ENCODE data around the gene PEX11B.

Gene PEX11B

DNA sequence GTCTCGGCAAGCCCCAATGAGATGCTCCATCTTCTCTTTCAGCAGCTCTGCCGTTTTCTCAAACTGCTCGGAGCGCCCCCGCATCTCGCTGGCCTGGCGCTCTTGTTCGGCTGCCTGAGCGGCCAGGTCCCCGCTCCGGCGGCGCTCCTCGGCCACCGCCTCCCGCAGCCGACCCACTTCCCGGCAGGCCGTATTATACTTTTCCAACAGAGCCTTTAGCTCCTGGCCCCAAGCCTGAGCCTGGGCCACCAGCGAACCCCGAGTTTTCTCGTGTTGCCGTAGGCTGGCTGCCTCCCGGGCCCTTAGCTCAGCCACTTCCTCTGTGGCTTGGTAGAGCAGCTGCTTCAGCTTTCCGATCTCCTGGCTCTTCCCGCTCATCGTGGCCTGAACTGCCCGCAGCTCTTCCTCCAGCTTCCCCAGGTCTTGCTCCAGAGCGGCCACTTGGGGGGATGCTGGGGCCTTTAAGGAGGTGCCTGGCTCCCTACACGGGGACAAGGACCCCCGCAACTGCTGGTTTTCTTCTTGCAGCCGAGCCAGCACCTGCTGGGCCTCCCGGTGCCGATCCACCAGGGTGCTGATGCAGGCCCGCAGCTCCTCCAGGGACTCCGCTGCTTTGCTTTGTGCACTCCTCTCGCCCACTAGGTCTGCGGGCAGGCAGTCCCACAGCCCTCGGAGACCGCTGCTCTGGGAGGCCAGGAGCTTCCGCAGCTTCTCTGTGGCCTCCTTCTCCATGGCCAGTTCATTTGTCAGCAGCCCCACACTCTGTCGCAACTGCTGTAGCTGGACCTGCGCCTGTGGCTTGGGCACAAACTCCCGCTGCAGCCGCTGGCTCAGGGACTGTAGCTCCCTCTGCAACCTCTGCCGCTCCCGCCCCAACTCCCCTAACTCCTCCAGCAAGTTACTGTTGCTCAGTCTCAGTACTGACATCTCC lies 46.3 kb downstream of the PEX11B start:
- DNase-seq (ENCODE audit: low spot score), result peak; percentile 57

DNA sequence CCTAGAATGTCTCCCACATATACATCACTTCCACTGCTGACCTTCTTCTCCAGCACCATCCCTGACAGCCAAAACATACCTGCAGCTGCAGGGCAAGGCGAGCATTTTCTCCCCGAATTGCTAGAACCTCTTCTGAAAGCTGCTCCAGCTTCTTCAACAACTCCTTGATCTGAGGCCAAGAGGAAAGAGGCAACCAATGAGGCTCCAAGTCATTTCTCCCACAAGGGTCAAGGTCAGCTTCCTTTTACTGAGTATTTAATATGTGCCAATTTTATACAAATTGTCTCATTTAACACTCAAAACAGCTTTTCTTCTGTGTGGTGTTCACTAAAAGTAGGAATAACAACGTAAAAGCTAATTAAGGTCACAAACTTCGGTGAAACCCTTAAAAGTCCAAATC lies 50.3 kb downstream of the PEX11B start:
- DNase-seq (ENCODE audit: low spot score), result no peak

DNA sequence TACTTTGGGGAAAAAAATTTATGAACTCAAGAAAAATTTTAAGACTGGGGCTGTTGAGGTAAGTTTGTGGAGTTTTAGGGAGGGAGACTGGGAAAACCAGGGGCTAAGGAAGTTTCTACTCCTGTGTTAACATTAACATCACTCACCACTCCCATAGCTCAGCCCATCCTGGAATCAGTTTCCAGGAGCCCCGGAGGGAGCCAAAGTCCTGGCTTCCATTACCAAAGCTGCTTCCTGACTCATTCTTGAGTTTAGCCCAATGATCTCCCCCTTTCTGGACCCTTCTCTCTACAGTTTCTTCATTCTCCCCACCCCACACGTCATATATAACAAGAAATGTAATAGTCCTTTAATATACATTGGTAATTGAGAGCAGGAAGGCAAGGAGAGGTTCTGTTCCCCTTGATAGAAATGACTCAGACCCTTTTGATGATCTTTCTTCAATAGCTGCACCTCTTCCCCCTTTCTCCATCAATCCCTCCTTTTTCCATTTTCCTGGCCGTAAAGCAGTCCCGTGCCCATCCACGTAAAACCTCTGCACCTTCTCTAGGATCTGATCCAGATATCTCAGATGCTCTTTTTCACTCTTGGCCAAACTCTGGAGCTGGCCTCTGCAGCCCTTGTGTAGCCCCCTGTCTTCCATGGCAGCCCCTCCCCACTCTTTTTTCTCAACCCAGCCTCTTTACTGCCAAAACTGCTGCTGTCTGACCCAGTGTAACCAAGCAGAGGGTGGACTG lies 55.1 kb downstream of the PEX11B start:
- no peak for DNase-seq (ENCODE audit: low spot score)

Data from AG08396 (cell line).